Measurements from ENCODE around the gene ELF2.
"Not testable (repeated sequence)": the region's sequence is repeated elsewhere in the genome, so short reads cannot be mapped to it uniquely, and the experiment has no call there.

ELF2 gene

DNA sequence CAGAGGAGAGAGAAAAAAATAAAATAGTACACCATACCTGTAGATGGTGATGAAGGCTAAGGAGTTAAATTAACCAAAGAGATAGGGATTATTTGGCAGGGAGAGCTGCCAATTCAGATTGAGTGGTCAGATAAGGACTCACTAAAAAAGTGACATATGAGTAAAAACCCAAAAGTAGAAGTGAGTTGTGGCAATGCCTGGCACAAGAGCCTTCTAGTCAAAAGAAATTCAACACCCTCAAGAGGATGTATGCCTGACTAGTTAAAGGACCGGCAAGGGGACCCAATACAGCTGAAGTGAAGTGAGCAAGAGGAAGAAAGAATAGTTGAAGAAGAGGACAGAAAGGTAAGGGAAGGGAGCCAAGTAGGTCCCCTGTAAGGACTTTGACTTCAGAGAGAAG, 34.9 kb downstream of the ELF2 start:
- peak; percentile 48 for DNase-seq

DNA sequence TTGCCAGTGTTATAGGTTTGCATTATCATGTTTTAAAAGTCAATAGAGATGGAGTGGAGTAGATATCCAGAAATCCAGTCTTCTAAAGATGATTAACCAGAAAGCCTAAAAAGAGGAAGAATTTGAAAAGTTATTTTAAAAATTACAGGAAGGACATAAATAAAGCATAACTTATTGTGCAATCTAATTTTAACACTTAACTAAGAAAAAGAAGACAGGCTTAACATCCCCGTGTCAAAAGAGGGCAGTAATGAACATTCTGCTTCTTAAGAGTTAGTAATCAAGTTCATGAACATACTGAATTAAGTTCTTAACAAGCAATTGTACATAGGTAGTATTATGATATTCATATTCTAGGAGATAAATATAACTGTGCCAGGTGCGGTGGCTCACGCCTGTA, 39.3 kb downstream of the ELF2 start:
- DNase-seq = no peak

GRCh38 chr4:139134403-139134802, 42.6 kb downstream of the ELF2 start:
- no peak for DNase-seq

GRCh38 chr4:139131209-139131870, 45.7 kb downstream of the ELF2 start:
- no peak for DNase-seq

DNA sequence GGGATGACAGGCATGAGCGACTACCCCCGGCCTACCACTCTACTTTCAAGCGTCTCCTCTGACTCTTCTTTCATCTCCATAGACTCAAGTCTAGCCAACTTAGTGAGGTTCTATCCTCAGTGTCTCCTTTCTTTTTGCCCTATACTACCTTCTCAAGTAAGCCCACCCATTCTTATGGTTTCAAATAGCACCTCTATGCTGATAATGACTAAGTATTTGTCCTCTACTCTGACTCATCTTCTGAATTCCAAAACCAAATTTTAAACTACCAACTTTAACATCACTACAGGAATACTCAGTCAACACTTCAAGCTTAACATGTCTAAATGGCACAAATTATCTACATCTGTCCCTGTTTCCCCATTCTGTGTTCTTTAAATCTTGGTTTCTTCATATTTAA, 47.8 kb downstream of the ELF2 start:
- no peak for DNase-seq

GRCh38 chr4:139126898-139127297, 50.1 kb downstream of the ELF2 start:
- no peak for DNase-seq

DNA sequence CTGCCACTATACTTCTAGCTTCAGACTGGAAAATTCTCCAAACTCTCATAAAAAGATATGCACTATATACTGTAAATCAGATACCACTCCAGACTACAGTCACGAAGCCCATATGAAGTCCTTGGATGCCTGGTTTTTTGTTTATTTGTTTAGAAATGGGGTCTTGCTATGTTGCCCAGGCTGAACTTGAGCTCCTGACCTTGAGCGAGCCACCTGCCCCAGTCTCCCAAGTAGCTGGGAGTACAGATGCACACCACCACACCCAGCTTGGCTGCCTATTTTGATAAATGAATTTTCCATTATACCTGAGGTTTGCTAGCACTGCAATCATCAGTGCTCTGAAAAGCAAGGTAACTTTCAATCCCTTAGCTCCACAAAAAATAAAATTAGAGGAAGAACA, 53.1 kb downstream of the ELF2 start:
- DNase-seq = no peak

DNA sequence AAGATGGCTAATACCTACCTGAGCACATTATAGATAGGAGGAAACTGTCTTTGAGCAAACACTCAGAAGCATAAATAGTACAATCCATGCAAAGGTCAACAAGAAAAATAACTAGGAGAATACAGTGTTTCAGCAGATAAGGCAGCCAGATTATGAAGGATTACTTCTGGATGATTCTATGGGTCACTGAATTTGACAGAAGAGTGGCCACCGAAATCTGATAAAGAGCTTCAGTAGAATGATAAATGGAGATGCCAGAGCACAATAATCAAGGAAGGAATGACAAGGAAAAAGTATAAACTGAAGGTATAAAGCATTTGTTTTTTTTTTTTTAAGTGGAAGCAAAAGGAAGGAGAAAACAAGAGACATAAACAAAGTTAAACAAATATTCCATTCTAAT, 58.7 kb downstream of the ELF2 start:
- DNase-seq = no peak

- no peak for DNase-seq
Observed at GRCh38 chr4:139115226-139115625, 61.8 kb downstream of the ELF2 start.

GRCh38 chr4:139114795-139115194, 62.2 kb downstream of the ELF2 start:
- DNase-seq = not testable (repeated sequence)

GRCh38 chr4:139112650-139113049, 64.4 kb downstream of the ELF2 start:
- no peak for DNase-seq

- DNase-seq = no peak
Observed at GRCh38 chr4:139108567-139109128, 68.4 kb downstream of the ELF2 start.

DNA sequence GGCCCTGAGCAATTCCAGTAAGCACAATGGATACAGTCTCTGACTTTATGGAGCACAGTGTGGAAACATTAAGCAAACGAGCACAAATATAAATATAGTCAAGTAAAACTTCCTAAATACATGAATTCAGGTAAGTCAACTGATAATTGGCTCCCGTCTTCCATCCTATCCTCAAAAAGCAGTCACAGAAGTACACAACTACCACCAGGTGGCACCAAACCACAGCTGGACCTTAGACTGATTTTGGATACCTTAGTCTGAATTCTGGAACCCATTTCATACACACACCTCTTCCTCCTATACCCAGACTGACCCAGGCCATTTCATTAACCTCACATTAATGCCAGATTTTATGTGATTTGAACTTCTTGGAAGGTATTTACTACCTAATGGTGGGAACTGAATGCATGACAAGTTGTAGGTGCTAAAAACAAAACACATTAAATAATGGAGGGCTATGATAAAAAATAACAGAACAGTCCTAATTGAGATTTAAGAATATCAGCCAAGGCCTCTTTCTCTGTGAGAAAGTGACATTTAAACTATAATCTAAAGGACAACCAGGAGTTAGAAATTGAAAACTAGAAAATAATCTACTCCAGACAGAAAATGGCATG, 77.5 kb downstream of the ELF2 start:
- DNase-seq = peak; percentile 91

DNA sequence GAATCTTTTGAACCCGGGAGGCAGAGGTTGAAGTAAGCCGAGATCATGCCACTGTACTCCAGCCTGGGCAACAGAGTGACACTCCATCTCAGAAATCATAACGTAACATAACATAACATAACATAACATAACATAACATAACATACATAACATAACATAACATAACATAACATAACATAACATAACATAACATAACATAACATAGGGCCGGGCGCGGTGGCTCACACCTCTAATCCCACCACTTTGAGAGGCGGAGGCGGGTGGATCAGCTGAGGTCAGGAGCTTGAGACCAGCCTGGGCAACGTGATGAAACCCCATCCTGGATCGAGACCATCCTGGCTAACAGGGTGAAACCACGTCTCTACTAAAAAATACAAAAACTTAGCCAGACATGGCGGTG, 84.7 kb downstream of the ELF2 start:
- no peak for DNase-seq

GRCh38 chr4:139085141-139085540, 91.9 kb downstream of the ELF2 start:
- peak; percentile 52 for DNase-seq

GRCh38 chr4:139084804-139085093, 92.3 kb downstream of the ELF2 start:
- peak; percentile 55 for DNase-seq

- peak; percentile 91 for DNase-seq
Observed at GRCh38 chr4:139083956-139084803, 92.8 kb downstream of the ELF2 start.

- peak; percentile 69 for DNase-seq
Observed at GRCh38 chr4:139083607-139083955, 93.4 kb downstream of the ELF2 start.

DNA sequence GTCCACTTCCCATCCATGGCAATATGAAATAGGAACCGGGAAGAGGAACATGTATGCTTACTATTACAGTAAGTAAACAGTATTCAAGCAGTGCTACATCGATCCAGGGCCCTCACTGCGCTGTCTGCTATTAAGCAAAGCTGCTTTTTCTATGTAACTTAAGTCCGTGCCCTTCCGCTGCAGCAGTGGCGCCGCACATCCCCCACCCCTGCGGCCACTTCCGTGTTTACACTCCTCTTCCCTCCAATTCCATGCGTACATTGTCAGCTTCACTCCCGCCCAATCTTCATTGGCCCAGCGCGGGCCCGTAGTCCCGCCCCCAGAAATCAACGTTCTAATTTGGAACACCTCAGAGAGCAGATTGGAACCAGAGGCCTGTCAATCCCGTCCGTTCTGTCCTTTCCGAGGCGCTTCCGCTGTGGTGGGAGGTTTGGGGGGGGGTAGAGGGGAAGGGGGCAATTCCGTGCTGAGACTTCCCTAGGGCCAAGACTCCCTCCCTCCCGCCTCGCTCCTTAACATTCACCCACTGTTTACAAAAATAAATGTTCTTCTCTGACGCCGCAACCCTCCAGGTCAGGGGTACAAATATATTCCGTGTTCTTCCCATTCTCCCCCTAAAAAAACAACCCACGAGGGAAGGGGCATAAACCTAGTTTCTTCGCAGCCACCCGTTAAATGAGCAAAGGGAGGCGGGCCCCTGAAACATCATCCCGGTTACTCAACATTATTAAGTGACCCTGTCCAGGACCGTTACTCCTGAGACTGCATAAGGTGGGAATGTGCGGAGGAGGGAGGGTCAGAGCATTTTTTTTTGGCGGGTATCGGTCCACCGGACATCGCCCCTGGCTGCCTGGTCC, 94.0 kb downstream of the ELF2 start:
- DNase-seq = peak; percentile 99

- DNase-seq = no peak
Observed at GRCh38 chr4:139078926-139079325, 98.1 kb downstream of the ELF2 start.

DNA sequence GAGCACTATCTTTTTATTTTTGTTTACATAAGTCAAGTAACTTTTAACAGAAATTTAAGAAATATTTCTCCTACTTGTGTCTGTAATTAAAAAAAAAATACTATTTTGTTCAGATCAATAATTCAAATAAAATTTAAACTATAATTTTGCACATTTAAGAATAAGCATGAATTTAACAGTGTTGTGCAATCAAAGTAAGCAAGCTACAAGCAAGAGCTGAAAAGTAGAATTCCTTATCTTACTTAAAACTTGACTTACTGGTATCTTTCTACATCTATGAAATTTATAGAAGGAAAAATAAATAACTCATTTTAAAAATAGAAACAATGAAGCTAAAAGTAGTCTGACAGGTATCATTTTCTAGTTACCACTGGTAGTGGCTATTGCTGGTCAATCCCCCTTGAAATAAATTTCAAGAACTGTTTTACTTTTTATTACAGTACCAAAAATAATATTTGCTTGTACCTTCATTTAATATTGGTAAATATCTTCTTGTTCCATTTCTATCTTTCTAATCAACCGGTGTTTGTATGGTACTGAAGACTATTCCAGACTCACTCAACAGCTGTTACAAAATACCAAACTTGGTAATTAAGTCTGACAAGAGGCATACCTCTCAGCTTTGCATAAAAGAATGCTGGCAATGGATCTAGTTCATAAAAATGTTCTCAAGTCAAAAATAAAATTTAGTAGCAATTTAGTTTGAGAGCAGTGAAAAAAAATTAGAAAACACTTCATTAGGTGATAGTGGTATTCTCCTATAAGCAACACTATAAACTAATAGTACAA, 99.3 kb downstream of the ELF2 start:
- no peak for DNase-seq

Data from hematopoietic multipotent progenitor cell treated with erythropoietin and hydrocortisone succinate and interleukin-3 and kit ligand, for 8 days (in vitro differentiated cells).